Stomach smooth muscle (tissue), 2 donors: ENCODE data around the gene FAM229B.
A peak's percentile ranks its signal among the peaks of the same experiment; 100 is the strongest.
"Not testable (repeated sequence)": the region's sequence is repeated elsewhere in the genome, so short reads cannot be mapped to it uniquely, and the experiment has no call there.

Experiments
- H3K27ac ChIP-seq: one replicate; pipeline ENCODE4 v1.7.0; 2013; ENCODE audit warnings: mild to moderate bottlenecking, low read length, inconsistent platforms
- H3K27me3 ChIP-seq, 2 donors: one replicate each; pipeline ENCODE4 v1.7.0; 2013; ENCODE audit warnings: low read length in 2 of 2; ENCODE audit not compliant: insufficient read depth in 2 of 2, control insufficient read depth in 1 of 2
- H3K36me3 ChIP-seq, 2 donors: one replicate each; pipeline ENCODE4 v1.7.0; 2013; ENCODE audit warnings: low read length in 2 of 2; ENCODE audit not compliant: control insufficient read depth in 2 of 2, insufficient read depth in 2 of 2
- H3K4me1 ChIP-seq: one replicate; pipeline ENCODE4 v1.7.0; 2013; ENCODE audit warnings: low read length; ENCODE audit not compliant: control insufficient read depth, insufficient read depth
- H3K4me3 ChIP-seq, 2 donors: one replicate each; pipeline ENCODE4 v1.7.0; 2013; ENCODE audit warnings: low read length in 2 of 2
- H3K9ac ChIP-seq, 2 donors: one replicate each; pipeline ENCODE4 v1.7.0; 2013; ENCODE audit warnings: low read length in 2 of 2, mild to moderate bottlenecking in 1 of 2
- H3K9me3 ChIP-seq, 2 donors: one replicate each; pipeline ENCODE4 v1.7.0; 2013; ENCODE audit warnings: low read length in 2 of 2; ENCODE audit not compliant: control insufficient read depth in 2 of 2
- donor health status: healthy.
- donor health status: Pancreatic carcinoma.

Gene FAM229B

GRCh38 chr6:112047523-112047922, 39.9 kb upstream of the FAM229B start:
- H3K9ac ChIP-seq, H3K4me3 ChIP-seq, H3K9me3 ChIP-seq, H3K27ac ChIP-seq, H3K36me3 ChIP-seq, H3K27me3 ChIP-seq: not testable (repeated sequence)
- peaks cover 21% of the 10 kb centered on the region for H3K4me1 ChIP-seq

GRCh38 chr6:112049026-112049799, 38.2 kb upstream of the FAM229B start:
- Histone ChIP-seq H3K4me3 (no peak overlapping the region), H3K9me3 (peaks cover 0 to 3% of the 10 kb centered on the region in 2 donors), H3K9ac (no peak overlapping the region), H3K27ac (no peak overlapping the region), H3K4me1 (peaks cover 18% of the 10 kb centered on the region), H3K27me3 (no peaks in the 10 kb centered on the region), H3K36me3 (no peaks in the 10 kb centered on the region)

DNA sequence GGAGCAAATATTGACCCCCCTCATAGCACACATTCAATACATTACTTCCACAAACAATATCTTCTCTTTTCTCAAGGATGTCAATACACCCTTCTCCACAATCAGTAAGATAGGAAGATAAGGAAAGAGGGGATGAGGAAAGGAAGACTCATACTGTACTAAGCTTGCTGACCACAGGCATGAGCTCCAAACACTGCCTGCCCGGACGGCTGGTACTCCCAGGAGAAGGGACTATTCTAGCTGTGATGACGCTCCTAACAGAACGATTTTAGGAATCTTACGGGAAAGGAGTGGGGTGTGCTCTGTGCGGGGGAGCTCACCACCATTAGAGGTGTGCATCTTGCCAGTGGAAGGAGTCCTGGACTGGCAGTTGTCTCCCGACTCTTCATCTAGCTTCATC, 37.4 kb upstream of the FAM229B start:
- H3K4me1 ChIP-seq, result peaks cover 17% of the 10 kb centered on the region
- no peaks in the 10 kb centered on the region for H3K36me3 ChIP-seq
- H3K4me3 ChIP-seq, result no peak overlapping the region
- peaks cover 0 to 3% of the 10 kb centered on the region in 2 donors for H3K9me3 ChIP-seq
- H3K27me3 ChIP-seq, result no peaks in the 10 kb centered on the region
- no peak overlapping the region for H3K9ac ChIP-seq
- no peak overlapping the region for H3K27ac ChIP-seq

- H3K4me3 ChIP-seq, result no peak overlapping the region
- no peak overlapping the region for H3K9ac ChIP-seq
- H3K27ac ChIP-seq, result no peak overlapping the region
- no peaks in the 10 kb centered on the region for H3K36me3 ChIP-seq
- H3K4me1 ChIP-seq, result peaks cover 17% of the 10 kb centered on the region
- peaks cover 0 to 3% of the 10 kb centered on the region in 2 donors for H3K9me3 ChIP-seq
- no peaks in the 10 kb centered on the region for H3K27me3 ChIP-seq
Measured at GRCh38 chr6:112050429-112050828, 37.0 kb upstream of the FAM229B start.

DNA sequence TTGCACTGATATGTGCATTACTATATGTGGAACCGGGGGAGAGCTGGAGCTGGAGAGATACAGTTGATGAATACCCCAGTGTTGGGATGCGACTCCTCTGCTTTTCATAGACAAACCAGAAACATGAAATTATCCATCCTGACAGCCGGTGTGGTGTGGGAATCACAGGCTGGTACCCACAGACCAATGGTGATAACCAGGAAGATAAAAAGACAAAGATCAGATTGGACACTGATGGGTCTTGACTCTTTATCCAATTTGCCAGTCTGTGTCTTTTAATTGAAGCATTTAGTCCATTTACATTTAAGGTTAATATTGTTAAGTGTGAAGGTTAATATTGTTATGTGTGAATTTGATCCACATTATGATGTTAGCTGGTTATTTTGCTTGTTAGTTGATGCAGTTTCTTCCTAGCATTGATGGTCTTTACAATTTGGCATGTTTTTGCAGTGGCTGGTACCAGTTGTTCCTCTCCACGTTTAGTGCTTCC, 36.1 kb upstream of the FAM229B start:
- not testable (repeated sequence) for H3K9me3 ChIP-seq, H3K27ac ChIP-seq, H3K4me3 ChIP-seq, H3K9ac ChIP-seq, H3K36me3 ChIP-seq, H3K27me3 ChIP-seq
- peaks cover 18% of the 10 kb centered on the region for H3K4me1 ChIP-seq

- no peaks in the 10 kb centered on the region for H3K27me3 ChIP-seq
- no peak within 1 kb of the TSS for H3K9ac ChIP-seq
- peak within 1 kb of the TSS; percentile 0 to 36 for H3K4me3 ChIP-seq
- no peaks in the 10 kb centered on the region for H3K36me3 ChIP-seq
- H3K27ac ChIP-seq, result peak within 1 kb of the TSS; percentile 62
- peaks cover 0 to 3% of the 10 kb centered on the region in 2 donors for H3K9me3 ChIP-seq
- peaks cover 18% of the 10 kb centered on the region for H3K4me1 ChIP-seq
Measured at GRCh38 chr6:112054001-112054400, 33.4 kb upstream of the FAM229B start, which contains the start of gene CCN6. TSS of gene CCN6 (plus strand) at chr6:112054104. CDS start at chr6:112054358, 254 bp downstream.

DNA sequence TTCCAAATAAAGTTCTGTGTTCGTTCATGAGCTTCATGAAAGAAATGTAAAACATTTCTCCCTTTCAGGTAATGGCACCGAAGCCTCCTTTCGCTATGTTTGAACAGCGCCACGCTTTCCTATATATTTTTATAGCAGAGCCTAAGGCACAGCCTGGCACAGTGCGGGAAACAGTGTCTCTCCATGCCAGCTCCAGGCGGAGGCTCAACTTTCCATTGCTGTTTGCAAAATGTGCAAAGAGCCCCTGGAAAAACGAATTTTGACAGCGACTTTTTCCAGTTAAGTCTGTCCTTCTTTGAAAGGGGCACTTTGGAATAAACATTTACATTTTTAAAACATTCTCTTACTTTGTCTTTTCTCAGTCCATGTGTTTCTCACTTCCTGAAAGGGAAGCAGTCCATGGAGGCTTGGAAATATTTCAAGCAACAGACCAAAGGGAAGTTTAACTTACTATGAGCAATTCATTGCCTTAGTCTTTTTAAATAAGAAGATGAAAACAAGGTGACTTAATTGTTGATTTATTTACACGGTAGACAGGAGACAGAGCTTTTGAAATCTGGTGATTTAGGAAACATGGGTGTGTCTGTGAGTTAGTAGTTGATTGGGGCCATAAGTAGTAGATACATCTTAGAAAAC, 32.7 kb upstream of the FAM229B start:
- H3K27ac ChIP-seq, result peak overlapping the region; percentile 62
- no peaks in the 10 kb centered on the region for H3K27me3 ChIP-seq
- H3K9me3 ChIP-seq, result peaks cover 0 to 3% of the 10 kb centered on the region in 2 donors
- peaks cover 18% of the 10 kb centered on the region for H3K4me1 ChIP-seq
- no peak overlapping the region for H3K9ac ChIP-seq
- no peaks in the 10 kb centered on the region for H3K36me3 ChIP-seq
- peak overlapping the region; percentile 0 to 36 for H3K4me3 ChIP-seq

DNA sequence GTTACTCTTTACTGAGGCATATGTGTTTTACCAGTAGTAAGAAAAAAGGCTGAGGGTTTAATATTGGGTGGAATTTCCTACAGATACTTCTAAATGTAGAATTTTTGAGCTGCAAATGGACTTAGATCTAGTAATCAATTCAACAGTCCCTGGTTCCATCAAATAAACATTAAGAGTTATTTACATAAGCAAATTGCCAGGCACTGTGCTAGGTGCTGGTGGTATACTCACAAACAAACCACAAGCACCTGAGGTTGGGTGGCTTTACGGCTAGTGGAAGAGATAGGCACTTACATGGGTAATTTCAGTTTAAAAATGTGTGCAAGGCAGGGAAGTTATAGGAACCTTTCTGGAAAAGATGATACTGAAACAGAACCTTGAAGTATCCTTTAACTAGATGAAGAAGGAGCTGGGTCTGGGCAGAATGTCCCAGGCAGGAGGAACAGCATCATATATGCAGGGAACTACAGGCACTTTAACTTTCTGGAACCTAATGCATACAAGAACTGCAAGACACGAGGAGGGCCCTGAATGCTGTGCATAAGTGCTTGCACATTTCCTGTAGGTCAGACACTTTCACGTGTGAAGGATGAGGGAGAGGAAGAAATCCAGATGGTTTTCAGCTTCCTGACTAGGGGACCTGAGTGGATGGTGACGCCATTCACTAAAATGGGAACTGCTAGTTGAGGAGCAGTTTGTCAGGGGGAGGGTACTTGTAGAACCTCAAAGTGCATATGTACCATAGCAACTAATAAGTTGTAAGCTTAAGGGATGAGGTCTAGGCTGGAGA, 29.0 kb upstream of the FAM229B start:
- no peaks in the 10 kb centered on the region for H3K36me3 ChIP-seq
- H3K9me3 ChIP-seq, result no peaks in the 10 kb centered on the region
- no peak overlapping the region for H3K4me3 ChIP-seq
- H3K4me1 ChIP-seq, result peaks cover 18% of the 10 kb centered on the region
- H3K27ac ChIP-seq, result no peak overlapping the region
- H3K27me3 ChIP-seq, result no peaks in the 10 kb centered on the region
- no peak overlapping the region for H3K9ac ChIP-seq

GRCh38 chr6:112061605-112062004, 25.8 kb upstream of the FAM229B start:
- Histone ChIP-seq H3K9me3 (no peaks in the 10 kb centered on the region), H3K4me3 (no peak overlapping the region), H3K27me3 (no peaks in the 10 kb centered on the region), H3K27ac (no peak overlapping the region), H3K36me3 (no peaks in the 10 kb centered on the region), H3K4me1 (peaks cover 4% of the 10 kb centered on the region), H3K9ac (no peak overlapping the region)

- Histone ChIP-seq H3K27me3 (no peaks in the 10 kb centered on the region), H3K9ac (no peak overlapping the region), H3K27ac (no peak overlapping the region), H3K4me1 (peaks cover 4% of the 10 kb centered on the region), H3K36me3 (no peaks in the 10 kb centered on the region), H3K9me3 (no peaks in the 10 kb centered on the region), H3K4me3 (no peak overlapping the region)
Measured at GRCh38 chr6:112062966-112063365, 24.4 kb upstream of the FAM229B start.
